ENCODE measurements around the gene CHRNA10.

Gene CHRNA10

DNA sequence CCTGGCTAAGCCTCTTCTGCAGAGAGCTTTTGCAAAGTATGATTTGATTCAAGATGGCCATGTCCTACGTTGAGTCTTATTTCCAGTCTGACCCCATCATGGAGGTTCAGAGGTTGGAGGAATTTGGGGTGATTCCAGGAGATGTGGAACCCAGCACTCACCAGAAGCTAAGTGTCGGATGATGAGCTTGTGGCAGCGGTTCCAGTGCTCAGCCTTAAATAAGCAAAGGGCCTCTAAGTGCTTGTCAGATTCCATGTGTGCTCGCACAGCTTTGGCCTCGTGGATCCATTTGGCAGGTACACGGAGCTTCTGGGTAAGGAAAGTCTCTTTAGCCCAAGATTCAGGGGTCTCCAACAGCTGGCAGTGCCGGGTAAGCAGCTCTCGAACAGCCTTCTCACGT, 11.9 kb upstream of the CHRNA10 start:
- Histone ChIP-seq H2BK120ac (ENCODE audit: low read depth, low read length) (no peak overlapping the region), H4K8ac (ENCODE audit: low read depth, low read length) (no peak overlapping the region), H2AFZ (ENCODE audit: low read length) (no peak overlapping the region), H3K14ac (ENCODE audit: low read length) (no peak overlapping the region), H3K79me1 (ENCODE audit: low read depth, low read length) (no peaks in the 10 kb centered on the region), H2BK12ac (ENCODE audit: low read length) (no peak overlapping the region), H3K27me3 (ENCODE audit: control insufficient read depth in 3 of 3, insufficient read depth in 3 of 3, low read depth in 1 of 3, low read length in 3 of 3) (no peaks in the 10 kb centered on the region), H3K4ac (ENCODE audit: low read length) (no peak overlapping the region), H2BK5ac (ENCODE audit: low read length) (no peak overlapping the region), H3K4me3 (ENCODE audit: low read length in 2 of 2) (no peak overlapping the region), H2BK15ac (ENCODE audit: low read length) (no peak overlapping the region), H4K91ac (ENCODE audit: low read depth, low read length, poor library complexity) (no peak overlapping the region), H3K18ac (ENCODE audit: low read length) (no peak overlapping the region), H2AK5ac (ENCODE audit: low read depth, low read length) (no peak overlapping the region), H3K27ac (replicated peaks; ENCODE audit: low read length) (no peak overlapping the region), H3K9me3 (replicated peaks in 1 of 2; ENCODE audit: control insufficient read depth in 2 of 2, insufficient read depth in 1 of 2, low read depth in 1 of 2, low read length in 2 of 2) (no peaks in the 10 kb centered on the region), H3K23ac (ENCODE audit: low read depth, low read length, poor library complexity) (no peak overlapping the region), H3K4me2 (ENCODE audit: insufficient read depth, low read length, poor library complexity, severe bottlenecking) (no peak overlapping the region), H3K36me3 (replicated peaks in 1 of 2; ENCODE audit: control insufficient read depth in 2 of 2, insufficient read depth in 2 of 2, low read length in 2 of 2) (peaks cover 44 to 98% of the 10 kb centered on the region in 2 donors), H3K4me1 (ENCODE audit: control insufficient read depth in 2 of 2, insufficient read depth in 1 of 2, low read depth in 1 of 2, low read length in 2 of 2) (no peaks in the 10 kb centered on the region), H3K9ac (ENCODE audit: low read depth, low read length, poor library complexity) (no peak overlapping the region)
- no CpG with 5 or more reads among the region's 9 CpGs for WGBS, 2 donors (ENCODE audit: extremely low coverage in 2 of 2, insufficient read length in 2 of 2, insufficient replicate concordance in 1 of 2)
- DNase-seq (ENCODE audit: low spot score): no peak

- H3K27me3 ChIP-seq (ENCODE audit: control insufficient read depth in 3 of 3, insufficient read depth in 3 of 3, low read depth in 1 of 3, low read length in 3 of 3): no peaks in the 10 kb centered on the region
- no peak overlapping the region for H3K4ac ChIP-seq (ENCODE audit: low read length)
- no peak overlapping the region for H3K4me2 ChIP-seq (ENCODE audit: insufficient read depth, low read length, poor library complexity, severe bottlenecking)
- H3K36me3 ChIP-seq (replicated peaks in 1 of 2; ENCODE audit: control insufficient read depth in 2 of 2, insufficient read depth in 2 of 2, low read length in 2 of 2): peaks cover 55 to 98% of the 10 kb centered on the region in 2 donors
- H2BK12ac ChIP-seq (ENCODE audit: low read length): no peak overlapping the region
- no peak overlapping the region for H3K18ac ChIP-seq (ENCODE audit: low read length)
- H4K91ac ChIP-seq (ENCODE audit: low read depth, low read length, poor library complexity): no peak overlapping the region
- H3K4me3 ChIP-seq (ENCODE audit: low read length in 2 of 2): no peak overlapping the region
- H3K14ac ChIP-seq (ENCODE audit: low read length): no peak overlapping the region
- no peak overlapping the region for H3K23ac ChIP-seq (ENCODE audit: low read depth, low read length, poor library complexity)
- no peak overlapping the region for H2BK120ac ChIP-seq (ENCODE audit: low read depth, low read length)
- no peak overlapping the region for H3K9ac ChIP-seq (ENCODE audit: low read depth, low read length, poor library complexity)
- H3K9me3 ChIP-seq (replicated peaks in 1 of 2; ENCODE audit: control insufficient read depth in 2 of 2, insufficient read depth in 1 of 2, low read depth in 1 of 2, low read length in 2 of 2): no peaks in the 10 kb centered on the region
- H3K79me1 ChIP-seq (ENCODE audit: low read depth, low read length): no peaks in the 10 kb centered on the region
- H2BK15ac ChIP-seq (ENCODE audit: low read length): no peak overlapping the region
- no peak overlapping the region for H3K27ac ChIP-seq (replicated peaks; ENCODE audit: low read length)
- no peak overlapping the region for H2AFZ ChIP-seq (ENCODE audit: low read length)
- no CpG with 5 or more reads among the region's 3 CpGs for WGBS, 2 donors (ENCODE audit: extremely low coverage in 2 of 2, insufficient read length in 2 of 2, insufficient replicate concordance in 1 of 2)
- H2AK5ac ChIP-seq (ENCODE audit: low read depth, low read length): no peak overlapping the region
- DNase-seq (ENCODE audit: low spot score): no peak
- no peaks in the 10 kb centered on the region for H3K4me1 ChIP-seq (ENCODE audit: control insufficient read depth in 2 of 2, insufficient read depth in 1 of 2, low read depth in 1 of 2, low read length in 2 of 2)
- no peak overlapping the region for H2BK5ac ChIP-seq (ENCODE audit: low read length)
- no peak overlapping the region for H4K8ac ChIP-seq (ENCODE audit: low read depth, low read length)
These were observed 7.9 kb upstream of the CHRNA10 start for GRCh38 chr11:3679077-3679476.

DNA sequence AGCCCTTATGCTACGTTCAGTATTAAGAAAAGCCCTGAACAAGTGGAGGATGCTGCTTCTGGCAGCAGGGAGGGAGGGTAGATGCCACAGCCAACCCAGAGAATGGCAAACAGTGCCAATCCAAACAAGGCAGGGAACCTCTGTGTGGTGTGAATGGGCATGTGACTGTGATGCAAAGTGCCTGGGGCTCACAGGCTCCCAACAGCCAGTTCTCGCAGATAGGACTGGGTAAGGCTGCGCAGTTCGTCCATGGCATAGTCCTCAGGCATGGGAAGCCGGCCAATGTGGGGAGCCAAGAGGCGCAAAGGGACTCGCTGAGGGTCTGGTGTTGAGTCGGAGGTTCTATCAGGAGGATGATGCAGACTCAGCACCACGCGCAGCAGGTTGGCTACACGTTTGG, 4.8 kb upstream of the CHRNA10 start:
- Histone ChIP-seq H3K18ac (ENCODE audit: low read length) (no peak overlapping the region), H2BK12ac (ENCODE audit: low read length) (no peak overlapping the region), H3K79me1 (ENCODE audit: low read depth, low read length) (no peaks in the 10 kb centered on the region), H2BK15ac (ENCODE audit: low read length) (no peak overlapping the region), H3K4me2 (ENCODE audit: insufficient read depth, low read length, poor library complexity, severe bottlenecking) (no peak overlapping the region), H3K4me1 (ENCODE audit: control insufficient read depth in 2 of 2, insufficient read depth in 1 of 2, low read depth in 1 of 2, low read length in 2 of 2) (peaks cover 0 to 6% of the 10 kb centered on the region in 2 donors), H3K27ac (replicated peaks; ENCODE audit: low read length) (no peak overlapping the region), H4K91ac (ENCODE audit: low read depth, low read length, poor library complexity) (no peak overlapping the region), H3K14ac (ENCODE audit: low read length) (no peak overlapping the region), H2BK120ac (ENCODE audit: low read depth, low read length) (no peak overlapping the region), H2BK5ac (ENCODE audit: low read length) (no peak overlapping the region), H3K23ac (ENCODE audit: low read depth, low read length, poor library complexity) (peak overlapping the region; percentile 28), H3K4me3 (ENCODE audit: low read length in 2 of 2) (no peak overlapping the region), H2AK5ac (ENCODE audit: low read depth, low read length) (no peak overlapping the region), H3K36me3 (replicated peaks in 1 of 2; ENCODE audit: control insufficient read depth in 2 of 2, insufficient read depth in 2 of 2, low read length in 2 of 2) (peaks cover 49 to 100% of the 10 kb centered on the region in 2 donors), H3K27me3 (ENCODE audit: control insufficient read depth in 3 of 3, insufficient read depth in 3 of 3, low read depth in 1 of 3, low read length in 3 of 3) (no peaks in the 10 kb centered on the region), H3K9me3 (replicated peaks in 1 of 2; ENCODE audit: control insufficient read depth in 2 of 2, insufficient read depth in 1 of 2, low read depth in 1 of 2, low read length in 2 of 2) (no peaks in the 10 kb centered on the region), H3K9ac (ENCODE audit: low read depth, low read length, poor library complexity) (peak overlapping the region; percentile 61), H4K8ac (ENCODE audit: low read depth, low read length) (no peak overlapping the region), H3K4ac (ENCODE audit: low read length) (no peak overlapping the region), H2AFZ (ENCODE audit: low read length) (no peak overlapping the region)
- DNase-seq (ENCODE audit: low spot score): no peak
- WGBS, 2 donors (ENCODE audit: extremely low coverage in 2 of 2, insufficient read length in 2 of 2, insufficient replicate concordance in 1 of 2): no CpG with 5 or more reads among the region's 11 CpGs

DNA sequence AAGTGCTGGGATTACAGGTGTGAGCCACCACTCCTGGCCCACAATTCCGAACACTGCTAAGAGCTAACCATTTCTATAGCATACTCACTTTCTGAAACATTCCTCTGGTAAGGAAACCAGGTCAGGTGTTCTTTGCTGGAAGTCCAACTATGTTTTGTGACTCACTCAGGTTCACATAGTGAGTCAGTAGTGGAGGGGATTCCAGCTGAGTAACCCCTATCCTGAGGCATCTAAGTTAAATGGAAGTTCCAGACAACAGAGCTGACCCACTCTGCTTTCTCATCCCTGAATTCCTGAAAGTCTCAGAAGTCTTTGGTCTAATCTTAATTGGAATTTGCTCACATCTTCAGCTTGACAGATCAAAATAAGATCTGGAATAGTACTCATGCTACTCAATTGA, 3.0 kb upstream of the CHRNA10 start:
- H3K4ac ChIP-seq (ENCODE audit: low read length): no peak overlapping the region
- no peak overlapping the region for H3K18ac ChIP-seq (ENCODE audit: low read length)
- no peaks in the 10 kb centered on the region for H3K79me1 ChIP-seq (ENCODE audit: low read depth, low read length)
- no peaks in the 10 kb centered on the region for H3K9me3 ChIP-seq (replicated peaks in 1 of 2; ENCODE audit: control insufficient read depth in 2 of 2, insufficient read depth in 1 of 2, low read depth in 1 of 2, low read length in 2 of 2)
- no peak overlapping the region for H4K8ac ChIP-seq (ENCODE audit: low read depth, low read length)
- H3K14ac ChIP-seq (ENCODE audit: low read length): no peak overlapping the region
- H2AK5ac ChIP-seq (ENCODE audit: low read depth, low read length): no peak overlapping the region
- H3K9ac ChIP-seq (ENCODE audit: low read depth, low read length, poor library complexity): no peak overlapping the region
- no peak overlapping the region for H2BK5ac ChIP-seq (ENCODE audit: low read length)
- H3K36me3 ChIP-seq (replicated peaks in 1 of 2; ENCODE audit: control insufficient read depth in 2 of 2, insufficient read depth in 2 of 2, low read length in 2 of 2): peaks cover 38 to 99% of the 10 kb centered on the region in 2 donors
- no peak overlapping the region for H4K91ac ChIP-seq (ENCODE audit: low read depth, low read length, poor library complexity)
- peaks cover 0 to 6% of the 10 kb centered on the region in 2 donors for H3K4me1 ChIP-seq (ENCODE audit: control insufficient read depth in 2 of 2, insufficient read depth in 1 of 2, low read depth in 1 of 2, low read length in 2 of 2)
- H2BK120ac ChIP-seq (ENCODE audit: low read depth, low read length): no peak overlapping the region
- H3K23ac ChIP-seq (ENCODE audit: low read depth, low read length, poor library complexity): no peak overlapping the region
- no peaks in the 10 kb centered on the region for H3K27me3 ChIP-seq (ENCODE audit: control insufficient read depth in 3 of 3, insufficient read depth in 3 of 3, low read depth in 1 of 3, low read length in 3 of 3)
- no peak overlapping the region for H2BK12ac ChIP-seq (ENCODE audit: low read length)
- WGBS, 2 donors (ENCODE audit: extremely low coverage in 2 of 2, insufficient read length in 2 of 2, insufficient replicate concordance in 1 of 2): no CpG with 5 or more reads among the region's 1 CpG
- no peak overlapping the region for H3K4me2 ChIP-seq (ENCODE audit: insufficient read depth, low read length, poor library complexity, severe bottlenecking)
- H2BK15ac ChIP-seq (ENCODE audit: low read length): no peak overlapping the region
- no peak for DNase-seq (ENCODE audit: low spot score)
- H3K27ac ChIP-seq (replicated peaks; ENCODE audit: low read length): no peak overlapping the region
- no peak overlapping the region for H3K4me3 ChIP-seq (ENCODE audit: low read length in 2 of 2)
- no peak overlapping the region for H2AFZ ChIP-seq (ENCODE audit: low read length)
